Esophagus mucosa (tissue), 1 donor: ENCODE measurements around the gene LIN28B. TPM values are rescaled to one million over a fixed set of nuclear protein-coding genes. Genes with fewer than 3 reads are reported as not detected.
"Not testable (repeated sequence)": the region's sequence is repeated elsewhere in the genome, so short reads cannot be mapped to it uniquely, and the experiment has no call there.

Experiments used
- ATAC-seq: fragments of 200-7000 bp; cut with Tn5 transposase; one replicate; pipeline ENCODE4 v1.9.1; 2020
- total RNA-seq: library from RNA; stranded (reverse); gene quantifications from one replicate; pipeline ENCODE4 v1.2.4, GENCODE V29; 2023
- donor health status: DM: yes; HTN: yes; CAD: no.

LIN28B gene
- total RNA-seq, 1 donor from 2014 or later: not detected

- ATAC-seq: peak; percentile 46
Observed at GRCh38 chr6:105072798-105073199, 115.9 kb downstream of the LIN28B start.

DNA sequence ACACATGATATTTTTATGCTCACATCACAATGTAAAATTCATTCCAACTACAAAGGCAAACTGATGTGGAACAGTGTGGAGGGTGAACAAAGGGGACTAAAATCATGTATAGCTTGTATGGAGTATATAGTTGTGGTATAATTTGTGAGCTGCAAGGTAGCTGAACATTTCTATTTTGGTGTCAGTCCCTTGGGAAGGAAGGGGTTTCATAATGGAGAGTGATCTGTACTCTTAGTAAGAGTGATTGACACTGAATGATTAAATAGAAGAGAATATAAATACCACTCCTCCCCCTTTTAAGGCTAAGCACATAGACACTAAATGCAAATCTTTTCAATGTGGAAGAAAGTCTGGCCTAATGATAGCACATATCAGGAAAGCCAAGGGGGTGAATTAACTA, 118.3 kb downstream of the LIN28B start:
- no peak for ATAC-seq

DNA sequence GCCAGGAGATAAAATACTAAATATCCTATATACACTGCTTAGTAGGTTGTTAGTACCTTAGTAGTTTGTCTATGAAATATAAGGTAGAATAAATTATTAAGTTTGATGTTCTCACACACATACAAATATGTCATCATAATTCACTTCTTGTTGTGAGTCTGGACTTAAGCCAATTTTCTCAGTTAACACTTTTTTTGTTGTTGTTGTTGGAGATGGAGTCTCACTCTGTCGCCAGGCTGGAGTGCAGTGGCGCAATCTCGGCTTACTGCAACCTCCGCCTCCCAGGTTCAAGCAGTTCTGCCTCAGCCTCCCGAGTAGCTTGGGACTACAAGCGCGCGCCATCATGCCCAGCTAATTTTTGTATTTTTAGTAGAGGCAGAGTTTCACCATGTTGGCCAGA, 119.5 kb downstream of the LIN28B start:
- ATAC-seq: not testable (repeated sequence)

GRCh38 chr6:105077596-105078385, 120.9 kb downstream of the LIN28B start:
- no peak for ATAC-seq

DNA sequence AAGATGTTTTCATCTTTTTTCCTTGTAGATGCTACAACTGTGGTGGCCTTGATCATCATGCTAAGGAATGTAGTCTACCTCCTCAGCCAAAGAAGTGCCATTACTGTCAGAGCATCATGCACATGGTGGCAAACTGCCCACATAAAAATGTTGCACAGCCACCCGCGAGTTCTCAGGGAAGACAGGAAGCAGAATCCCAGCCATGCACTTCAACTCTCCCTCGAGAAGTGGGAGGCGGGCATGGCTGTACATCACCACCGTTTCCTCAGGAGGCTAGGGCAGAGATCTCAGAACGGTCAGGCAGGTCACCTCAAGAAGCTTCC, 121.4 kb downstream of the LIN28B start:
- no peak for ATAC-seq

DNA sequence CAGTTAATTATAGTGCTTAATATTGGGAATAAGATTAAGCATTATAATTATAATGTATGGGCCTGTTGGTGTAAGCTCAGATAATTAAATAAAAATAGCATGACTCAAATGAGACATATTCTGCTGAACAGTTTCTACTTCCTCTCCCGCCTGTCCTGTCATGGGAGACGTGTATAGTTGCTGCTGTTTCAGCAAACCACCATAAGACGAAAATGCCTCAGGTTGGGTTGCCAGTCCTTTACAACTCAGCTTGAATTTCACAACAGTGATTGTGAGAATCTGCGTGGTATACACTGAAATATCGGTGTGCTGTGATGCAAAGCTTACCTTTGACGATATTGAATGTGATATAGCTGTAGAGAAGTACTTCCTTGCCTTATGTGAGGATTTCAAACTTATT, 123.4 kb downstream of the LIN28B start:
- peak; percentile 45 for ATAC-seq

- ATAC-seq: not testable (repeated sequence)
Observed at GRCh38 chr6:105081662-105082061, 124.8 kb downstream of the LIN28B start.

DNA sequence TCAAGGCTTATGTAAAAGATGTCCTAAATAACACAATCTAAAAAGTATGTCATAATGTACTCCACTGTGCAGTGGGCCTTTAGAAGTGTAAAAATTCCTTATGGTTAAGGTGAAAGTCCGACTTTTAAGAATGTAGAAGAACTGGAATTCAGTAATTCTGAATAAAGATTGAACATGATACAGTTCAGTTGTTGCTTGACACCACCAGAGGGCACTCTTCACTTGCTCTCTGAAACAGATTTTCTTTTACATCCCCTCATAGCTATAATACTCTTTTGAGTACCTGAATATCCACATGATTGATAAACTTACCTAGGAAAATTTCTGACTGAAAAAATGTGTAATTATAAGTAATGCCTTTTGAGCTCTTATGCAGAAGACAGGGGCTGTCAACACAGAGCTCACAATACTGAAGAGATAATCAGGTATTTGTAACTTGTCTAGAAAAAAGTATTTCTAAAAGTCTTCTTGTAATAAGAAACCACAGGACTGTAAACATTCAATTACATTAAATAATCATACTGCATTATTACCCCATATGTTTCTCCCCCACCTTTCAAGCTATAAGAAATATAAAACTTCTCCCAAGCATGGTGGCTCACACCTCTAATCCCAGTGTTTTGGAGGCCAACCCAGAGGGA, 130.8 kb downstream of the LIN28B start:
- no peak for ATAC-seq

GRCh38 chr6:105091140-105091829, 134.4 kb downstream of the LIN28B start:
- ATAC-seq: no peak

GRCh38 chr6:105094133-105094640, 137.3 kb downstream of the LIN28B start:
- ATAC-seq: no peak

DNA sequence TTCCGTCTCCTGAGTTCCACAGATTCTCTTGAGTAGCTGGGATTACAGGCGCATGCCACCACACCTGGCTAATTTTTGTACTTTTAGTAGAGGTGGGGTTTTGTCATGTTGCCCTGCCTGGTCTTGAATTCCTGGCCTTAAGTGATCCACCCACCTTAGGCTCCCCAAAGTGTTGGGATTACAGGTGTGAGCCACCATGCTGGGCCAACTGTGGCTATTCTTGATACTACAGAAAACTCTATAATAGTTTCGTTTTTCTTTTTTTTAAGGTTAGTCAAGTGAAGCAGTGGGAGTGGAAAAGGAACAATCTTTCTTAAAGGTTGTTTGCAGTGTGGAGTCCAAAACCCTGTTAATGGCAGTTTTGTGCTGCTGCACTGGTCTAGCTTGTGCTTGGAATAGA, 138.2 kb downstream of the LIN28B start:
- no peak for ATAC-seq

DNA sequence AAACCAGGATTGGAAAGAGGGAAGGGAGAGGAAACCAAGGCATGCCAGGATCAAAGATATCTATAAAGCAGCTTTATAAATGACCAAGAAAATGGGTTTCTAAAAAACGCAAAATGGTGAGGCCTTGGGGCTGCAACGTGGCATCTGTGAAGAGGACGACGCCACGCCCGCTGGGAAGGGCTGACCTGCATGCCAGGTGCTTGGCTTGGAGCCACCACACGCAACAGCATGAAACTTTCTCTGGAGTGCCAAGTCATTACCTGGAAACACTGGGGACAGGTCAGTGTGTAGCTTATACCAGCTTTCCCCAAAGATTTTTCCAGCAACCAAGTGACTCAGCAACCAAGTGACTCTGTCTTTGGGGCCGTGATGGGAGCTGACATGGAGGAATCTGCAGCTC, 140.4 kb downstream of the LIN28B start:
- peak; percentile 90 for ATAC-seq

- no peak for ATAC-seq
Observed at GRCh38 chr6:105099371-105099770, 142.5 kb downstream of the LIN28B start.

GRCh38 chr6:105102186-105102585, 145.3 kb downstream of the LIN28B start:
- ATAC-seq: no peak

- no peak for ATAC-seq
Observed at GRCh38 chr6:105105094-105105493, 148.2 kb downstream of the LIN28B start.

GRCh38 chr6:105106260-105106659, 149.4 kb downstream of the LIN28B start:
- ATAC-seq: no peak

GRCh38 chr6:105107207-105107606, 150.3 kb downstream of the LIN28B start:
- ATAC-seq: no peak

DNA sequence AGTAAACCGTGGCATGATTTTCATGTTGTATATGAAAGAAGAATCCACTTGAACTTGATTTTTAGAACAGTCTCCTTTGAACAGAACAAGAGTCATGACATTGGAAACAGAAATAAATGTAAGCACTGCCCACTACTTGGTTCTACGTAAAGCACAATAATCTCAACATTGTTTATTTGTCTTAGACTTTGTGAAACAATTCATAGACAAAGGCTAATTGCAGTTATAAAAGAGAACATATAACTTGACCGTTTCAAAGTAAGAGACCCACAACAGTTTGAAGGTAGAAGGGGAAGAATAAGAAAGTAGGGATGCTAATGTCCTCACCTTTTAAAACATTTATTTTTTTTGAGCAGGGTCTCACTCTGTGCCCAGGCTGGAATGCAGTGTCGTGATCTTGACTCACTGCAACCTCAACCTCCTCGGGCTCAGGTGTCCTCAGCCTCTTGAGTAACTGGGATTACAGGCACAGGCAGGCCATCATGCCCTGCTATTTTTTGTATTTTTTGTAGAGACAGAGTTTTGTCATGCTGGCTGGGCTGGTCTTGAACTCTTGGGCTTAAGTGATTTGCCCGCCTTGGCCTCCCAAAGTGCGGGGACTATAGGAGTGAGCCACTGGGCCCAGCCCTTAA, 151.8 kb downstream of the LIN28B start:
- no peak for ATAC-seq

DNA sequence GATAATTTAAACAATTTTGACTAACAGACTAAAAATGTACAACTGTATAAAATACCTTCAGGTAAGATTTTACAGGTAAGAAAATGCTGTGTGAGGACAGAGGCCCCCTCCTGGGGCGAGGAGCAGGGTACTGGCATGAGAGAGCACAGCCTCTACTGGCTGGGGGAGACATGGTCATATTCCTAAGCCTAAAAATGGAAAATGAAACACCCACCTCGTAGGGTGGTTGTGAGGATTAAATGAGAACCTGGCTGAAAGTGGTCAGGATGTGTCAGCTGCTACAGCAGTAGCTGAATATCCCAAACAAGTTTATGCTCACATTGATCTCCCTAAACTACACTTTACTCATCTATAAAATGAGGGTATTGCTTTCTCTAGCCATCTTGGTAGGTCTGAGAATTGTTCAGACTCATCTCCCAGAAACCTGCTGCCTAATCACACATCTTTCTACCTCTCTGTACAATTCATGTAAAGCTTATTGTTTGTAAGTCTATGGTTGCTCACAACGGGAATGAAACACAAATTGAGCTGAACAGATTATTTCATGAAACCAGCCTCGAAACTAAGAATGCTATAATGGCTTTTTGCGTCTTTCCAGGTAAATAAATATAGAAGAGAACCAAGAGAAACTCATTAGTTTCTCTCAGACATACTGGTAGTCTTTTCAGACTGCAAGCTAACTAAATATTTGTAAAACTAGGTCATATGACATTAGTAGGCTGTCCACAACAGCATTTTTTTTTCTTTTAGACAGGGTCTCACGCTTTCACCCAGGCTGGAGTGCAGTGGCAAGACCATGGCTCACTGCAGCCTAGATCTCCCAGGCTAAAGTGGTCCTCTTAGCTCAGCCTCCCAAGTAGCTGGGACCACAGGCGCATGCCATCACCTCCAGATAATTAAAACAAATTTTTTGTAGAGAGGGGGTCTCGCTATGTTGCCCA, 153.3 kb downstream of the LIN28B start:
- no peak for ATAC-seq

GRCh38 chr6:105111105-105111504, 154.2 kb downstream of the LIN28B start:
- no peak for ATAC-seq

DNA sequence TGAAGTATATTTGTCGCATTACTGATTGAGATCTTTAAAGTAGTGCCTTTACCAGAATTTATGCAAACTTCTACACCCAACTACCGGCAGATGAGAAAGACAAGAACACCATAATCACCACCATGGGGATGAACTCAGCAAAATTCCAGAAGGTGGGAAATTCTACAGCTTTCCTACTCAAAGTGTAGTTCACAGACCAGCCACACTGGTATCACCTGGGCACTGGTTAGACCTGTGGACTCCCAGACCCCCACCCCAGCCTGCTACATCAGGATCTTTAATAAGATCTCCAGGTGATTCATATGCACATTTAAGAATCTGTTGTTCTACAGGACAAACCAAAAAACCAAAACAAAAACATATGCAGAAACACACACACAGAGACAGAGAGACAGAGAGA, 155.0 kb downstream of the LIN28B start:
- ATAC-seq: no peak

DNA sequence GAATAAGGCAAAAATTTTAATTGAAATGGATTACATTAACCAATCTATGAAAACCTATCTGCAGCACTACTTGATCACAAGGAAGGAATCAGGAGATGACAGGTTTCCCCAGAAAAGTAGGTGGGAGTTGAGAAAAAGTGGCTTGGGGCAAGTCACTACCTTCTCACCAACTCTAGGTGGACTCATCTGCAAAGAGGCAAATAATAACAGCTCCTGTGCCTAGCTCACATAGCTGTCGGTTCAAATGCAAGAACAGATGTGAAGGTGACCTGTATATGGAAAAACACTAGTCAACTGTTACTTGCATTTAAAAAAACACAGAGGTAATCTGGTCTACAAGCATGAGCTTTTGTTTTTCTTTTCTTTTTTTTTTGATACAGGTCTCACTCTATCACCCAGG, 155.7 kb downstream of the LIN28B start:
- no peak for ATAC-seq
